ENCODE data around the gene NETO2. TPM values are rescaled to one million over a fixed set of nuclear protein-coding genes. Genes with fewer than 3 reads are reported as not detected.
A peak's percentile ranks its signal among the peaks of the same experiment; 100 is the strongest.

NETO2 gene
- total and polyA plus RNA-seq, 2 of the 13 experiments (the other 11 are each of a cell fraction or from before 2014, with no cell fraction given): 8.2 to 13.5 TPM

GRCh38 chr16:47053895-47054294 is 89.8 kb downstream of the NETO2 start (continued):
- TF ChIP-seq, protein P1, sequence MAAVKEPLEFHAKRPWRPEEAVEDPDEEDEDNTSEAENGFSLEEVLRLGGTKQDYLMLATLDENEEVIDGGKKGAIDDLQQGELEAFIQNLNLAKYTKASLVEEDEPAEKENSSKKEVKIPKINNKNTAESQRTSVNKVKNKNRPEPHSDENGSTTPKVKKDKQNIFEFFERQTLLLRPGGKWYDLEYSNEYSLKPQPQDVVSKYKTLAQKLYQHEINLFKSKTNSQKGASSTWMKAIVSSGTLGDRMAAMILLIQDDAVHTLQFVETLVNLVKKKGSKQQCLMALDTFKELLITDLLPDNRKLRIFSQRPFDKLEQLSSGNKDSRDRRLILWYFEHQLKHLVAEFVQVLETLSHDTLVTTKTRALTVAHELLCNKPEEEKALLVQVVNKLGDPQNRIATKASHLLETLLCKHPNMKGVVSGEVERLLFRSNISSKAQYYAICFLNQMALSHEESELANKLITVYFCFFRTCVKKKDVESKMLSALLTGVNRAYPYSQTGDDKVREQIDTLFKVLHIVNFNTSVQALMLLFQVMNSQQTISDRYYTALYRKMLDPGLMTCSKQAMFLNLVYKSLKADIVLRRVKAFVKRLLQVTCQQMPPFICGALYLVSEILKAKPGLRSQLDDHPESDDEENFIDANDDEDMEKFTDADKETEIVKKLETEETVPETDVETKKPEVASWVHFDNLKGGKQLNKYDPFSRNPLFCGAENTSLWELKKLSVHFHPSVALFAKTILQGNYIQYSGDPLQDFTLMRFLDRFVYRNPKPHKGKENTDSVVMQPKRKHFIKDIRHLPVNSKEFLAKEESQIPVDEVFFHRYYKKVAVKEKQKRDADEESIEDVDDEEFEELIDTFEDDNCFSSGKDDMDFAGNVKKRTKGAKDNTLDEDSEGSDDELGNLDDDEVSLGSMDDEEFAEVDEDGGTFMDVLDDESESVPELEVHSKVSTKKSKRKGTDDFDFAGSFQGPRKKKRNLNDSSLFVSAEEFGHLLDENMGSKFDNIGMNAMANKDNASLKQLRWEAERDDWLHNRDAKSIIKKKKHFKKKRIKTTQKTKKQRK (IDR thresholded peaks at IDR 0.05; ENCODE audit: low read length): no peak
- TF ChIP-seq SAP130 (CRISPR knock-in tag; IDR thresholded peaks at IDR 0.05; ENCODE audit: low read depth) (no peak), E2F5 (CRISPR knock-in tag; conservative IDR thresholded peaks at IDR 0.05) (no peak), ZNF724P (CRISPR knock-in tag; IDR thresholded peaks at IDR 0.05; ENCODE audit: borderline replicate concordance) (no peak), FOXO1 (CRISPR knock-in tag; IDR thresholded peaks at IDR 0.05) (no peak), ZBTB42 (CRISPR knock-in tag; IDR thresholded peaks at IDR 0.05) (no peak), YEATS4 (CRISPR knock-in tag; IDR thresholded peaks at IDR 0.05; ENCODE audit: borderline replicate concordance) (0 out of 2 replicates have a peak, but pooled peaks have one; percentile 10), THRA (CRISPR knock-in tag; IDR thresholded peaks at IDR 0.05; ENCODE audit: borderline replicate concordance) (no peak), ZMYM3 (CRISPR knock-in tag; IDR thresholded peaks at IDR 0.05) (no peak), ZNF256 (CRISPR knock-in tag; conservative IDR thresholded peaks at IDR 0.05) (no peak), PAWR (CRISPR knock-in tag; IDR thresholded peaks at IDR 0.05; ENCODE audit: borderline replicate concordance) (no peak), ARNT2 (CRISPR knock-in tag; IDR thresholded peaks at IDR 0.05; ENCODE audit: low read depth) (no peak), NFKBIZ (CRISPR knock-in tag; IDR thresholded peaks at IDR 0.05) (no peak), TBX2 (CRISPR knock-in tag; IDR thresholded peaks at IDR 0.05; ENCODE audit: borderline replicate concordance) (no peak), ZNF577 (CRISPR knock-in tag; IDR thresholded peaks at IDR 0.05; ENCODE audit: borderline replicate concordance, low read depth) (no peak), NR2F2 (IDR thresholded peaks at IDR 0.05; ENCODE audit: borderline replicate concordance, low read depth) (no peak), MTA3 (CRISPR knock-in tag; IDR thresholded peaks at IDR 0.05) (no peak)

Data from HepG2 (cell line).